Caco-2 (cell line): ENCODE data around the gene ARHGAP45. TPM values are rescaled to one million over a fixed set of nuclear protein-coding genes. Genes with fewer than 3 reads are reported as not detected.

Source experiments
- BruUV-seq: library from RNA; stranded (reverse); fragments of 400-500 nt; replicated peaks from 2 replicates; lab custom pipeline; 2021; lab: Mats Ljungman, UMichigan
- CTCF ChIA-PET: fragments of 300-600 bp; sonication (Branson Sonifier 250); formaldehyde crosslinking; loops from one replicate; lab custom pipeline; 2022; ENCODE audit warnings: antibody characterized with exemption; lab: Charles Lee
- POLR2A ChIA-PET: fragments of 300-600 bp; sonication (Branson Sonifier 250); formaldehyde crosslinking; loops from one replicate; lab custom pipeline; 2022; ENCODE audit warnings: antibody characterized with exemption; lab: Charles Lee
- DNase-seq, 2 experiments: peaks; one replicate each; pipeline versions ENCODE4 v3.0.0 to v3.0.0-alpha.2; 2020 to 2022
- H3K27me3 ChIP-seq: replicated peaks from 2 replicates; pipeline ENCODE4 v1.6.0; 2011; ENCODE audit warnings: low read length; ENCODE audit not compliant: control insufficient read depth, insufficient read depth
- H3K36me3 ChIP-seq: 2 replicates; pipeline ENCODE4 v1.5.1; 2011; ENCODE audit warnings: low read length; ENCODE audit not compliant: control insufficient read depth, insufficient read depth
- H3K4me1 ChIP-seq: fragments of 250-450 bp; sonication (Bioruptor Pico); 2 replicates; pipeline ENCODE4 v1.5.1; 2020; ENCODE audit warnings: mild to moderate bottlenecking
- H3K4me3 ChIP-seq: 2 replicates; pipeline ENCODE4 v1.5.1; 2011; ENCODE audit warnings: low read depth, mild to moderate bottlenecking, control low read depth, low read length
- H3K9me3 ChIP-seq: fragments of 250-450 bp; sonication (Bioruptor Pico); 2 replicates; pipeline ENCODE4 v1.5.1; 2020; ENCODE audit warnings: mild to moderate bottlenecking, moderate library complexity
- H3K27ac Mint-ChIP-seq: one replicate; pipeline ENCODE4 v1.8.0; 2022; ENCODE audit warnings: mixed read lengths; ENCODE audit not compliant: unreplicated experiment
- H3K27me3 Mint-ChIP-seq: one replicate; pipeline ENCODE4 v1.8.0; 2022; ENCODE audit warnings: mixed read lengths; ENCODE audit not compliant: insufficient read depth, unreplicated experiment
- H3K36me3 Mint-ChIP-seq: one replicate; pipeline ENCODE4 v1.8.0; 2022; ENCODE audit warnings: mild to moderate bottlenecking, mixed read lengths; ENCODE audit not compliant: insufficient read depth, unreplicated experiment
- H3K4me1 Mint-ChIP-seq: one replicate; pipeline ENCODE4 v1.8.0; 2022; ENCODE audit warnings: low read depth, mixed read lengths; ENCODE audit not compliant: unreplicated experiment
- H3K4me3 Mint-ChIP-seq: one replicate; pipeline ENCODE4 v1.8.0; 2022; ENCODE audit warnings: mild to moderate bottlenecking, moderate library complexity, mixed read lengths; ENCODE audit not compliant: unreplicated experiment
- H3K9me3 Mint-ChIP-seq: one replicate; pipeline ENCODE4 v1.8.0; 2022; ENCODE audit warnings: mixed read lengths; ENCODE audit not compliant: unreplicated experiment
- intact Hi-C: fragments of 100-400 bp; cut with micrococcal nuclease; formaldehyde crosslinking; loops from one replicate; pipeline ENCODE4 v1.10.0; 2022; ENCODE audit not compliant: unreplicated experiment
- total RNA-seq: library from RNA; stranded (reverse); gene quantifications from 2 replicates; pipeline ENCODE4 v1.2.3, GENCODE V29; 2022
- TF ChIP-seq, protein P1 (sequence below), 2 experiments: fragments of 200-600 bp in 1 of 2; IDR thresholded peaks; 1 replicate in 1 of 2; 2 replicates in 1 of 2; pipeline versions ENCODE4 v1.5.1 to v1.8.0; 2011 to 2022; ENCODE audit warnings: antibody characterized with exemption in 1 of 2, control low read depth in 1 of 2, inconsistent platforms in 1 of 2, low read depth in 1 of 2, low read length in 1 of 2, mild to moderate bottlenecking in 1 of 2, moderate library complexity in 1 of 2; ENCODE audit not compliant: insufficient read depth in 1 of 2, severe bottlenecking in 1 of 2, unreplicated experiment in 1 of 2

ARHGAP45 gene
- total RNA-seq, 1 experiment from 2014 or later, result 38.6 TPM

GRCh38 chr19:1070931-1071791 is 4.2 kb downstream of the ARHGAP45 start:
- H3K4me1 Mint-ChIP-seq, result peaks cover 15% of the 10 kb centered on the region
- TF ChIP-seq, protein P1, sequence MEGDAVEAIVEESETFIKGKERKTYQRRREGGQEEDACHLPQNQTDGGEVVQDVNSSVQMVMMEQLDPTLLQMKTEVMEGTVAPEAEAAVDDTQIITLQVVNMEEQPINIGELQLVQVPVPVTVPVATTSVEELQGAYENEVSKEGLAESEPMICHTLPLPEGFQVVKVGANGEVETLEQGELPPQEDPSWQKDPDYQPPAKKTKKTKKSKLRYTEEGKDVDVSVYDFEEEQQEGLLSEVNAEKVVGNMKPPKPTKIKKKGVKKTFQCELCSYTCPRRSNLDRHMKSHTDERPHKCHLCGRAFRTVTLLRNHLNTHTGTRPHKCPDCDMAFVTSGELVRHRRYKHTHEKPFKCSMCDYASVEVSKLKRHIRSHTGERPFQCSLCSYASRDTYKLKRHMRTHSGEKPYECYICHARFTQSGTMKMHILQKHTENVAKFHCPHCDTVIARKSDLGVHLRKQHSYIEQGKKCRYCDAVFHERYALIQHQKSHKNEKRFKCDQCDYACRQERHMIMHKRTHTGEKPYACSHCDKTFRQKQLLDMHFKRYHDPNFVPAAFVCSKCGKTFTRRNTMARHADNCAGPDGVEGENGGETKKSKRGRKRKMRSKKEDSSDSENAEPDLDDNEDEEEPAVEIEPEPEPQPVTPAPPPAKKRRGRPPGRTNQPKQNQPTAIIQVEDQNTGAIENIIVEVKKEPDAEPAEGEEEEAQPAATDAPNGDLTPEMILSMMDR (IDR thresholded peaks at IDR 0.05; ENCODE audit: insufficient read depth in 1 of 2, low read depth in 1 of 2, low read length in 1 of 2, severe bottlenecking in 1 of 2, unreplicated experiment in 1 of 2), result no peak
- peaks cover 20% of the 10 kb centered on the region for H3K4me1 ChIP-seq
- no peaks in the 10 kb centered on the region for H3K27me3 Mint-ChIP-seq
- no TSS peak for BruUV-seq
- no peaks in the 10 kb centered on the region; the same call in 1 of the 2 replicates for H3K36me3 ChIP-seq
- H3K9me3 Mint-ChIP-seq, result no peaks in the 10 kb centered on the region
- peaks cover 46% of the 10 kb centered on the region for H3K36me3 Mint-ChIP-seq
- no peaks in the 10 kb centered on the region for H3K27me3 ChIP-seq
- H3K4me3 ChIP-seq, result peak overlapping the region; percentile 25
- intact Hi-C loops, result no loop called here
- H3K27ac Mint-ChIP-seq, result peak overlapping the region; percentile 47
- ChIA-PET POLR2A (no interaction called here), CTCF (no interaction called here)
- no peaks in the 10 kb centered on the region for H3K9me3 ChIP-seq
- DNase-seq, result no peak
- H3K4me3 Mint-ChIP-seq, result peak overlapping the region; percentile 53

- peaks cover 15% of the 10 kb centered on the region for H3K4me1 Mint-ChIP-seq
- no TSS peak for BruUV-seq
- intact Hi-C loops, result no loop called here
- H3K36me3 Mint-ChIP-seq, result peaks cover 50% of the 10 kb centered on the region
- no peak overlapping the region for H3K4me3 ChIP-seq
- no peaks in the 10 kb centered on the region for H3K9me3 ChIP-seq
- ChIA-PET CTCF (no interaction called here), POLR2A (interaction anchor here (0.6 kb wide), 1 partner anchor 46 kb away, joined by 3 read pairs; the partner anchor contains the start of gene CNN2)
- peaks cover 9% of the 10 kb centered on the region; the same call in 1 of the 2 replicates for H3K4me1 ChIP-seq
- no peak overlapping the region for H3K4me3 Mint-ChIP-seq
- H3K27me3 ChIP-seq, result no peaks in the 10 kb centered on the region
- no peaks in the 10 kb centered on the region; the same call in 1 of the 2 replicates for H3K36me3 ChIP-seq
- TF ChIP-seq, protein P1 (IDR thresholded peaks at IDR 0.05; ENCODE audit: insufficient read depth in 1 of 2, low read depth in 1 of 2, low read length in 1 of 2, severe bottlenecking in 1 of 2, unreplicated experiment in 1 of 2), result no peak
- no peaks in the 10 kb centered on the region for H3K9me3 Mint-ChIP-seq
- H3K27me3 Mint-ChIP-seq, result no peaks in the 10 kb centered on the region
- DNase-seq, result no peak
- H3K27ac Mint-ChIP-seq, result peak overlapping the region; percentile 47
These were observed 5.5 kb downstream of the ARHGAP45 start for GRCh38 chr19:1072371-1073015.
